HG02870 (cell line): ENCODE measurements around the gene ARFGAP3.

ENCODE experiments used
- ATAC-seq: cut with Tn5 transposase; IDR thresholded peaks from one replicate; pipeline ENCODE4 v1.9.1; 2021; ENCODE audit warnings: mild to moderate bottlenecking, moderate library complexity; ENCODE audit not compliant: unreplicated experiment

Gene ARFGAP3

GRCh38 chr22:42856865-42857704 is at the start of gene ARFGAP3:
ARFGAP3 (minus strand) TSS chr22:42857273; CDS start chr22:42857182, 91 bp downstream.
- ATAC-seq, result peak; percentile 68

GRCh38 chr22:42905702-42906183 is 48.7 kb upstream of the ARFGAP3 start:
- ATAC-seq, result no peak

GRCh38 chr22:42905217-42905616 is 48.1 kb upstream of the ARFGAP3 start:
- ATAC-seq, result no peak

GRCh38 chr22:42904050-42904449 is 47.0 kb upstream of the ARFGAP3 start:
- no peak for ATAC-seq

- ATAC-seq, result no peak
These were observed 45.9 kb upstream of the ARFGAP3 start for GRCh38 chr22:42902875-42903510.

- no peak for ATAC-seq
These were observed 44.9 kb upstream of the ARFGAP3 start for GRCh38 chr22:42901790-42902508.

- no peak for ATAC-seq
These were observed 40.9 kb upstream of the ARFGAP3 start for GRCh38 chr22:42897960-42898359.

- no peak for ATAC-seq
These were observed 38.5 kb upstream of the ARFGAP3 start for GRCh38 chr22:42895541-42895981.

GRCh38 chr22:42895087-42895486 is 38.0 kb upstream of the ARFGAP3 start:
- no peak for ATAC-seq

- no peak for ATAC-seq
These were observed 36.5 kb upstream of the ARFGAP3 start for GRCh38 chr22:42893371-42894150.

GRCh38 chr22:42892571-42893316 is 35.7 kb upstream of the ARFGAP3 start:
- no peak for ATAC-seq

- no peak for ATAC-seq
These were observed 35.1 kb upstream of the ARFGAP3 start for GRCh38 chr22:42892156-42892555.

- ATAC-seq, result no peak
These were observed 34.6 kb upstream of the ARFGAP3 start for GRCh38 chr22:42891696-42892095.

- ATAC-seq, result no peak
These were observed 33.9 kb upstream of the ARFGAP3 start for GRCh38 chr22:42891008-42891407.

GRCh38 chr22:42889304-42889703 is 32.2 kb upstream of the ARFGAP3 start:
- no peak for ATAC-seq

- ATAC-seq, result no peak
These were observed 30.7 kb upstream of the ARFGAP3 start for GRCh38 chr22:42887523-42888507.

- no peak for ATAC-seq
These were observed 30.0 kb upstream of the ARFGAP3 start for GRCh38 chr22:42887120-42887519.

GRCh38 chr22:42885446-42885845 is 28.4 kb upstream of the ARFGAP3 start:
- ATAC-seq, result no peak
